CD4-positive, alpha-beta T cell treated with Interleukin-12 subunit alpha and Interleukin-12 subunit beta, for 1 hour (primary cell): ENCODE measurements around the gene B4GALT1.
"Not testable (repeated sequence)": the region's sequence is repeated elsewhere in the genome, so short reads cannot be mapped to it uniquely, and the experiment has no call there.

ENCODE experiments used
- DNase-seq: peaks from one replicate; pipeline ENCODE4 v3.0.0-alpha.2; 2020

B4GALT1 gene

DNA sequence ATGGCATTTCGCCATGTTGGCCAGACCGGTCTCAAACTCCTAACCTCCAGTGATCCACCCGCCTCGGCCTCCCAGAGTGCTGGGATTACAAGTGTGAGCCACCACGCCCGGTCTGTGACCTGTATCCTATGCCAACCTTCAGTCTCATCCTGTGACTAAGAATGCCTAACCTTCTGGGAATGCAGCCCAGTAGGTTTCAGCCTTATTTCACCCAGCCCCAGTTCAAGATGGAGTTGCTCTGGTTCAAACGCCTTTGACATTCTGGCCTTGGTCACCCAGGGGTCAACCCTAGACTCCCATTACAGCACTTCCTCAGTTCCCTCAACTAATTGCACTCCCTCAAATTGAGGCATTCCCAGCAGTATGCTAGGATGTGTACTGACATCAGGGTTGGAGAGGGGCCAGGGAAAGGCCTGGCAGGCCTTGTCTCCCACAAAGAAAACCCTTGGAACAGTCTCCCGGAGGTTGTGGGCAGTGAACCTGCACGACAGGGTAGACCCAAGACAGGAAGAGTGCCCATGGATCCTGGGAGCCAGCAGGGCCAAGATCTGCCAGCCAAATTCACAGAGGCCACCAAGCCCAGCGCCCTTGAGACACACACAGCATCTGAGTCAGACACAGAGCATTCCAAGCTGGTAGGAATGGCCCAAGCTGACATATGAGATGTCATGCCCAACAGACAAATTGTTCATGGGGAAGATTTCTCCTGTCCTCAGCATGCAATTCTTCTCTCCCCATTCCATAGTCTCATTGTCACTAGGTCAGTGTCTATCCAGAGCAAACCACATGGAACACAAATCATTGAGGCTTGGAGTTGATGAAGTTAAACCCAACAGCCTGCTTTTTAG is 65.8 kb downstream of the B4GALT1 start:
- DNase-seq = no peak

DNA sequence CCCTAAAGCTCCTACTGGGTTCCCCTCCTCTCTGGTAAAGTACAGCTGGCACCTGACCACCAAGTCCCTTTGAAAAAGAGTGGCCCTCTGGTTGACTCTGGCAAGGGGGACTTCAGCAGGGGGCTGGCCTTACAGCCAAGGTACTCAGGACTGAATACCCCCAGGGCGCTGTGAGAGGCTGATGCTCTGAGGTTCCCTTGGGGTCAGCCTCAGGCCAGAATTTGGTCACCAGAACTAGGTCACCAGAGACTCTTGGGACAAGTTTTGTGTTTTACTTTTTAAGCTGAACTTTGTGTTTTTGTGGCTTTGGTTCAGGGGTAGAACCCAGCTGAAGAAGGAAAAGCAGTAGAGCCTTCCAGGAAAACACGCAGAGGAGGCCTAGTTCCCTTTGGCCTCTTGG is 67.4 kb downstream of the B4GALT1 start:
- DNase-seq = no peak

- no peak for DNase-seq
Observed at GRCh38 chr9:33097192-33097591, 69.9 kb downstream of the B4GALT1 start.

GRCh38 chr9:33092634-33093033 is 74.5 kb downstream of the B4GALT1 start:
- no peak for DNase-seq

DNA sequence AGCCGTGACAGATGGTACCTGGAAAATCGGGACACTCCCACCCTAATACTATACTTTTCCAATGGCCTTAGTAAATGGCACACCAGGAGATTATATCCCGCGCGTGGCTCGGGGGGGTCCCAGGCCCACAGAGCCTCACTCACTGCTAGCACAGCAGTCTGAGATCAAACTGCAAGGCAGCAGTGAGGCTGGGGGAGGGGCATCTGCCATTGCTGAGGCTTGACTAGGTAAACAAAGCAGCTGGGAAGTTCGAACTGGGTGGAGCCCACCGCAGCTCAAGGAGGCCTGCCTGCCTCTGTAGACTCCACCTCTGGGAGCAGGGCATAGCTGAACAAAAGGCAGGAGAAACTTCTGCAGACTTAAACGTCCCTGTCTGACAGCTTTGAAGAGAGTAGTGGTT is 81.5 kb downstream of the B4GALT1 start:
- not testable (repeated sequence) for DNase-seq

DNA sequence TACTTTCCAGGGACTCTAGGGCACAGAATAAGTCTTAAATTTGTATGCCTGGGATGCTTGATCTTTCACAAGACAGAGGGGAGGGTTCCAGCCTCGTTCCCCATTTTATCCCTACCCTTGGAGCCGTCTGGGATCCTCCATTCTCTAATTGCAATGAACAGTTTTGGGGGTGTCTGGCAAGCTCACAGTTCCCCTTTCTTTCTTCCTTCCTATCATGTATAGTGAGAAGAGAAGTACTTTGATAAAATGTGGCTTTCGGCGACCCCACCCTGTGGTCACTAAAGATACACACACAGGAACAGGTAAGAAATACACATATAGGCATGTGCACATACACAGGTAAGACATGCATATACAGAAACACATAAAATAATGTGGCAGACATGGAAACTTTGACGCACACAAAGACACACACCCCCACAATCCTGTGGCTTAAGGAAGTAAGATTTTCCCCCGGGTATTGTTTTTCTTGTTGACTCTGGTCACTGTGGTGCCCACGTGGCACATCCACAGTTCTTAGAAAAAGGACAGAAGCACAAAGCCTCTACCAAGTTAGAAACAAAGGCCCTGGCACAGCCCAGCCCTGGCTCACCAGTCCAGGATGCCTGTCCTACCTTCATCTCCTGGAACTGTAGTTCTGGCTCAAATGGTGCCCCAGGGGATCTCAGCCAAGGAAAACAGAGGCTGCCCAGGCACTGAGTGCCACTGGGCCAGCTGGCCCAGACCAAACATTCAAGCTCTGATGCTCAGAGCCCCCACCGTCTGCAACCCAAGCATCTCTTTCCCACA is 84.4 kb downstream of the B4GALT1 start:
- DNase-seq = peak; percentile 12

DNA sequence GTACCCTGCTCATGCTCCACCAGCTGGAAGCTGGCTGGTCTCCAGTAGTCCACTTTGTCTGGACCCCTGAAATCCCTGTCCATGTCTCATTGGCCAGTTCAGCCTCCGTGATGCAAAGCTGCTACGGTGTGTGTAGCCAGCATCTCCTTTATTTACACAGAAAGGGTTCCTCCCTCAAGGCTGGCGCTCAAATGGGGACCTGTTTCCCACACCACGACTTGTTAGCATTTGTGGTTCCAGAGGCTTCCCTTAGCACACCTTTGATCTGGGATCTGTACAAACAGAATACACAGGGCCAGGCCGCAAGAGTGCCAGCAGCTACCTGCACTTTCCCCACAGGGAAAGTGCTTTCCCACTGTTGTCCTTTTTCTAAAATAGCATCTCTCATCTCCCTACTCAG is 85.0 kb downstream of the B4GALT1 start:
- peak; percentile 28 for DNase-seq

DNA sequence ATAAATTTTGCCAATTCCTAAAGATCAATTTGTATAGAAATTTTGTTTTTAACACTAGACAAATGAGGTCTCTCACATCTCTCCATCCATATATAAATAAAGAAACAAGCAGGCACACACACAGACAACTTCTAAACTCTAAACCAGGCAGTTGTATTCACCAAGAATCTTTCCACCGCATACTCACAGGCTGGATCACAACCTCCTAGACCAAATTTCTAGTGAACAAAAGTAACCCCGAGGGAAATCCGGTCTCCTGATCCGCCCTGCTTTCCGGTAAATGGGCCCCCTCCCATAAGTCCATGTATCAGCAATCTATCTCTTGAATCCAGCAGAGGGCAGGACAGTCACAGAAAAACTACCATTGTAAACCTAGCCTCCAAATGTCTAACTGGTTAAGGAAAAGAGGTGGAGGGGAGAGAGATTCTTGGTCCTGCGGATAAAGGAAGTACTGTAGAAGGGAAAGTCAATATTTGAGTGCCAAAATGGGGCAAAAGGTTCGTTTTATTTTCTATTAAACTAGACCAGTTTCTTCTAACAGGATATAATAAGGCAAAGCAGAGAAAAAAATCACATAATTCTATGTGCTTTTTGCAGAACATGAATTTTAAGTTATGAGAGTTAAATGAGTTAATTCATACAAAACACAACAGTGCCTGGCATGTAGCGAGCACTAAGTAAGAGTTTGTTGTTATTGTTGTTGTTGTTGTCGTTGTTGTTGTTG is 85.8 kb downstream of the B4GALT1 start:
- DNase-seq = peak; percentile 84

- no peak for DNase-seq
Observed at GRCh38 chr9:33080534-33080933, 86.6 kb downstream of the B4GALT1 start.

- DNase-seq = peak; percentile 97
Observed at GRCh38 chr9:33076046-33077004, 90.8 kb downstream of the B4GALT1 start, which contains the start of gene SMU1. Gene SMU1, minus strand, starts transcription at chr9:33076674. Its CDS starts 66 bp downstream, at chr9:33076608.

DNA sequence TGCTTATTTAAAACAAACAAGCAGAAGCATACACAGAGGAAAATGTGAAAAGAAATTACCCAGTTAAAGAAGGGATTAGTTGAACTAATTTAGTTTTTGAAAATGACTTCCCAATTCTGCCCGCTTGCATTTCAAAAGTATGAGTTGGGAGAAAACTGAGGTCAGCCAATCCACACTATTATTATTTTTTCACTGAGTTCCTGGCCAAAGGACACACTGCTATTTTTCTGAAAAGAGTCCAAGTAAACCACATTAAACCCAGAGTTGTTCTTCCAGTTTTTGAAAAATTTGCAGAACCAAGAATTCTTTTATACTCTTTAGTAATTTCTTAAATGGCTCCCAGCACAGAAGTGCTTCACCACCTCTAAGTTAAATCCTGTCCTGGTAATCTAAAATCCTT is 98.1 kb downstream of the B4GALT1 start:
- no peak for DNase-seq

DNA sequence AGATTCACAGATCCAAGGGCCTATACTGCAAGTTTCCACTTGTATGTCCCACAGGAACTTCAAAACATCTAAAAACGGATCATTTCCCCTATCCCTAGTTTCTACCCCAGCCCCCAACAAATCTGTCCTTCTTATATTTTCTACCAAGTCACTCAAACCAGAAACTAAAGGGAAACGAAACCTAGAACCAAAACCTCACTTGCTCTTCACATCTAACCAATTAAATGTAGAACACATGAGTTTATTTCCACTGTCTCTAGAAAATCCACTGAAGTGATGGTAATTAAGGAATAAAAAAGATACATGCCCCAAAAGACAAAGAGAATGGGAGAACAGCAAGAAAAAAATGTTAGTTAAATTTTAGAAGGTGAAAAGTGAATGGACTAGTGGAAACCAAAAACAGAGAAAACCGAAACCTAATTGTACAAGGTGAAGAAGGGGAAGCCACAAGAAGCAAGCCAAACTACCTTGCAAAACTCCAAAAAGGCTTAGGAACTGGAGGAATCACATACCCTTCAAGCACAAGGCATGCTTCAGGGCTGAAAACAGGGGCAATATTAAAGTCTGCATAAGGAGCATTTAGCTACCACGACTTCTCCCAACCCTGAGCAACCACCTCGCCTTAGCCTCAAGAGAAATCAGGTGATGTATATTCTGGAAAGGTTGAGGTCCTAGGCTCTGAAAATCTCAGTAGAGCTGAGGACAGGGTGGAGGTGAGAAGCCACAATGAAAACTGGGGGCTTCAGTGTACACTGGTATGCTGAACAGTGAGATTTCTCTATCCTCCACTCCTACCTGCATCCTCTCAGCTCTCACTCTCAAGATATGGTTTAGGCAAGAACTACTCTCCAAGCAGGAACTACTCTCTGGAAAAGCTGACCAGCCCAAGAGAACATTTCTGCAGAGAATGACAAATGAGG is 101.7 kb downstream of the B4GALT1 start:
- DNase-seq = no peak
